Lower leg skin (tissue), 4 donors: ENCODE results near the gene LCE1D. TPM values are rescaled to one million over a fixed set of nuclear protein-coding genes. Genes with fewer than 3 reads are reported as not detected.
A peak's percentile ranks its signal among the peaks of the same experiment; 100 is the strongest.

Source experiments
- DNase-seq, 2 donors: peaks; one replicate each; pipeline ENCODE4 v3.0.0-alpha.2; 2019; ENCODE audit warnings: low spot score in 2 of 2
- H3K4me3 ChIP-seq: fragments of 200-600 bp; sonication (generic); 2 replicates; pipeline ENCODE4 v1.5.1; 2017; ENCODE audit warnings: mild to moderate bottlenecking, low read depth; ENCODE audit not compliant: poor library complexity, severe bottlenecking
- CTCF ChIP-seq, 3 donors: fragments of 450-650 bp; IDR thresholded peaks; one replicate each; pipeline ENCODE4 v1.5.1; 2016; ENCODE audit warnings: antibody characterized with exemption in 3 of 3, mild to moderate bottlenecking in 3 of 3, moderate library complexity in 2 of 3
- POLR2A ChIP-seq, 2 donors: fragments of 450-650 bp; IDR thresholded peaks; one replicate each; pipeline ENCODE4 v1.6.1; 2016 to 2017; ENCODE audit warnings: antibody characterized with exemption in 2 of 2, mild to moderate bottlenecking in 1 of 2, moderate library complexity in 1 of 2
- WGBS, 2 donors: methylation state at CpG; one replicate each; pipeline ENCODE4 v1.1.5; 2018; 5-methylcytosine and 5-hydroxymethylcytosine counted together
- intact Hi-C: fragments of 100-400 bp; cut with DNase I; formaldehyde crosslinking; loops from one replicate; pipeline ENCODE4 v1.15.0; 2023; ENCODE audit warnings: low total_unique reads
- total RNA-seq, 4 donors: library from RNA; depleted of rRNA; stranded (reverse); fragments of >200 nt; gene quantifications; one replicate each; pipeline ENCODE4 v1.1.0, GENCODE V29; 2016

The LCE1D gene
- total RNA-seq, 4 donors from 2014 or later = 130 to 942 (median 594) TPM

- 73 to 85% methylated on average over 4 of the region's 4 CpGs for WGBS, 2 donors
- TF ChIP-seq POLR2A (IDR thresholded peaks at IDR 0.05) = no peak
- TF ChIP-seq CTCF (IDR thresholded peaks at IDR 0.05) = no peak
- intact Hi-C loops = no loop called here
- no peak for DNase-seq
- no peak overlapping the region for H3K4me3 ChIP-seq
These were observed 37.9 kb upstream of the LCE1D start for GRCh38 chr1:152758636-152759035.

DNA sequence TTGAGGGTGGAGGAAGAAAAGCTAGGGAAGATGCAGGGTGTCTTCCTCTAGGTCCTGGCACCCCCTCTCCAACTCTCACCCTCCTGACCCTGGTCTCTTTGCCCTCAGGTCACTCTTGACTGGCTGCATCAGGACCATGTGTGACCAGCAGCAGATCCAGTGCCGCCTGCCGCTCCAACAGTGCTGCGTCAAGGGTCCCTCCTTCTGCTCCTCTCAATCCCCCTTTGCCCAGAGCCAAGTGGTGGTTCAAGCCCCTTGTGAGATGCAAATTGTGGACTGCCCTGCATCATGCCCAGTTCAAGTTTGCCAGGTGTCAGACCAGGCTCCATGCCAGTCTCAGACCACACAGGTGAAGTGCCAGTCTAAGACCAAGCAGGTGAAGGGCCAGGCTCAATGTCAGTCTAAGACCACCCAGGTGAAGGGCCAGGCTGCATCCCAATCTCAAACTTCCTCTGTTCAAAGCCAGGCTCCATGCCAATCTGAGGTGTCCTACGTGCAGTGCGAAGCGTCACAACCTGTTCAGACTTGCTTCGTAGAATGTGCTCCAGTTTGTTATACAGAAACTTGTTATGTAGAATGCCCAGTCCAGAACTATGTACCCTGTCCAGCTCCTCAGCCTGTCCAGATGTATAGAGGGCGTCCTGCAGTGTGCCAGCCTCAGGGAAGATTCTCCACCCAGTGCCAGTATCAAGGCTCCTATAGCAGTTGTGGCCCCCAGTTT is 36.9 kb upstream of the LCE1D start:
- intact Hi-C loops = no loop called here
- 62 to 72% methylated on average over 7 to 8 of the region's 8 CpGs for WGBS, 2 donors
- no peak overlapping the region for H3K4me3 ChIP-seq
- DNase-seq = peak in 1 of 2 donors; percentile 43
- TF ChIP-seq POLR2A (IDR thresholded peaks at IDR 0.05) (no peak), CTCF (IDR thresholded peaks at IDR 0.05) (no peak)

- no peak for TF ChIP-seq CTCF (IDR thresholded peaks at IDR 0.05)
- TF ChIP-seq POLR2A (IDR thresholded peaks at IDR 0.05) = no peak
- DNase-seq = no peak
- no peak overlapping the region for H3K4me3 ChIP-seq
- intact Hi-C loops = no loop called here
- WGBS, 2 donors = 80 to 85% methylated on average over 31 of the region's 31 CpGs
These were observed 35.9 kb upstream of the LCE1D start for GRCh38 chr1:152760551-152761190.

- no peak for DNase-seq
- 67 to 68% methylated on average over 3 of the region's 3 CpGs for WGBS, 2 donors
- intact Hi-C loops = no loop called here
- no peak overlapping the region for H3K4me3 ChIP-seq
- TF ChIP-seq CTCF (IDR thresholded peaks at IDR 0.05) = no peak
- TF ChIP-seq POLR2A (IDR thresholded peaks at IDR 0.05) = no peak
These were observed 34.8 kb upstream of the LCE1D start for GRCh38 chr1:152761609-152762213.

DNA sequence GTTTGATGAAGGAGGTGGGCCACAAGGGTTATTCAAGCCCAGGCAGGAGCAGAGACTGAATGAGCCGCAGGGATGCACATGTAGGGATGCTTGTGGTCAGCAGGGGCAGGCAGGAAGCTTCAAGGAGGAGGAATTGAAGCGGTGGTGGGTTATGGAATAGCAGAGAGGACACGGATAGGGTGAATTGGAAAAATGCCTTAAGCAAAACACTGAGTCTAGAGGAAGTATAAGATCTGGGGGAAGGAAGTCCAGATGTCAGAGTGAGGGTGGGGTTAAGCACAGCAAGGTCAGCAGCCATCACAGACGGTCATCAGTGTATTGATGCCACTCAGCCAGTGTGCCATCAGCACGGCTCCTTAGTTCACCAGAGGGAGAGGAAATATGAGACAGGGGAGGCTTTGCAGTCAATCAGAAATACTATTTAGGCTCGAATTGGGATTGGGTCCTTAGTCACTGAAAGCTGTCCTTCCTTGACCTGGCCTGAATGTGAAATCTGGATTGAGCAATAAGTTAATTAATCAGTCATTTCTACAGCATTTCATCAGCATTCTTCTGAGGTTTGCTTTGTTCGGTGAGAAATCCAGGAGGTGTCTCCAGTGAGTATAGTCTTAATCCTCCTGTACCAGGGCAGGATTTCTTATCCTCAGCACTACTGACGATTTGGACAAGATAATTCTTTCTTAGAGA is 27.5 kb upstream of the LCE1D start:
- DNase-seq = no peak
- H3K4me3 ChIP-seq = no peak overlapping the region
- intact Hi-C loops = no loop called here
- WGBS, 2 donors = 55 to 56% methylated on average over 8 of the region's 8 CpGs
- no peak for TF ChIP-seq CTCF (IDR thresholded peaks at IDR 0.05)
- TF ChIP-seq POLR2A (IDR thresholded peaks at IDR 0.05) = no peak
